ENCODE measurements around the gene SLC16A10. TPM values are rescaled to one million over a fixed set of nuclear protein-coding genes. Genes with fewer than 3 reads are reported as not detected.

SLC16A10 gene
- total RNA-seq, 4 donors from 2014 or later: 1.5 to 8.9 (median 4.2) TPM

DNA sequence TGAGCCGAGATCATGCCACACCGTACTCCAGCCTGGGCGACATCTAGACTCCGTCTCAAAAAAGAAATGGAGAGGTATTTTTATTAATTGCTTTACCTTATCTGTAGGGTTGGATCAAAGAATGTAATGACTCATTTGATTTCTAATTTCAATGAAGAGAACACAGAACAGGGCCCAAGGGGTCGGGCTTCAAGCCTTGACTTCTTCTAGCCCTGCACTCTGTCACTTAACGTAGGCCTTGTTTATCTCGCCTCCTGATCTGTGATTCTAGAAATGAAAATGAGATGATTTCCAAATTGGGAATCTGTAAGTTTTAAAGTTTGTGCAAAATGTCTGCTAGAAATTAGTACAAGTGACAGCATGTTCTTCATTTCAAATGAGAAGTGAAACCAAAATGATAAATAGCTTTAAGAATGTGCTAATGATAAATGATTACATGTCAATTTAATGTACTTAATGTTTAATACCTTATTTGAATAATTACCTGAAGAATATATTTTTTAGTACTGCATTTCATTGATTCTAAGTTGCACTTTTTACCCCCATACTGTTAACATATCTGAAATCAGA, 180.5 kb downstream of the SLC16A10 start:
- no peaks in the 10 kb centered on the region for H3K9me3 ChIP-seq
- in situ Hi-C loops (cut with MboI; ENCODE audit: low pct_ligation_motif_present in 1 of 4, low pct_unique_long_range_greater_than_20kb in 1 of 4, low sequenced_read_pairs in 3 of 4) (loop anchor here in 3 of 4 donors (25.0 kb wide), 4 partner anchors 219 to 769 kb away; partner anchors contain the start of genes REV3L (in 1 of the 3) and TRAF3IP2 (in 1 of the 3)), intact Hi-C loops (cut with DNase I; ENCODE audit: low total_unique reads) (no loop called here)
- DNase-seq: no peak
- no peaks in the 10 kb centered on the region for H3K4me1 ChIP-seq
- H3K27me3 ChIP-seq: no peaks in the 10 kb centered on the region
- no peak for TF ChIP-seq POLR2A (IDR thresholded peaks at IDR 0.05)
- TF ChIP-seq EP300 (IDR thresholded peaks at IDR 0.05; ENCODE audit: low read depth): no peak
- TF ChIP-seq POLR2AphosphoS5 (IDR thresholded peaks at IDR 0.05): no peak
- TF ChIP-seq, protein P1, sequence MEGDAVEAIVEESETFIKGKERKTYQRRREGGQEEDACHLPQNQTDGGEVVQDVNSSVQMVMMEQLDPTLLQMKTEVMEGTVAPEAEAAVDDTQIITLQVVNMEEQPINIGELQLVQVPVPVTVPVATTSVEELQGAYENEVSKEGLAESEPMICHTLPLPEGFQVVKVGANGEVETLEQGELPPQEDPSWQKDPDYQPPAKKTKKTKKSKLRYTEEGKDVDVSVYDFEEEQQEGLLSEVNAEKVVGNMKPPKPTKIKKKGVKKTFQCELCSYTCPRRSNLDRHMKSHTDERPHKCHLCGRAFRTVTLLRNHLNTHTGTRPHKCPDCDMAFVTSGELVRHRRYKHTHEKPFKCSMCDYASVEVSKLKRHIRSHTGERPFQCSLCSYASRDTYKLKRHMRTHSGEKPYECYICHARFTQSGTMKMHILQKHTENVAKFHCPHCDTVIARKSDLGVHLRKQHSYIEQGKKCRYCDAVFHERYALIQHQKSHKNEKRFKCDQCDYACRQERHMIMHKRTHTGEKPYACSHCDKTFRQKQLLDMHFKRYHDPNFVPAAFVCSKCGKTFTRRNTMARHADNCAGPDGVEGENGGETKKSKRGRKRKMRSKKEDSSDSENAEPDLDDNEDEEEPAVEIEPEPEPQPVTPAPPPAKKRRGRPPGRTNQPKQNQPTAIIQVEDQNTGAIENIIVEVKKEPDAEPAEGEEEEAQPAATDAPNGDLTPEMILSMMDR (IDR thresholded peaks at IDR 0.05): no peak
- H3K4me3 ChIP-seq: no peak overlapping the region
- WGBS, 2 donors (ENCODE audit: low coverage in 1 of 2): 89 to 90% methylated on average over 3 to 7 of the region's 7 CpGs
- peaks cover 0 to 13% (median 6%) of the 10 kb centered on the region in 4 donors for H3K36me3 ChIP-seq
- H3K27ac ChIP-seq: no peak overlapping the region

DNA sequence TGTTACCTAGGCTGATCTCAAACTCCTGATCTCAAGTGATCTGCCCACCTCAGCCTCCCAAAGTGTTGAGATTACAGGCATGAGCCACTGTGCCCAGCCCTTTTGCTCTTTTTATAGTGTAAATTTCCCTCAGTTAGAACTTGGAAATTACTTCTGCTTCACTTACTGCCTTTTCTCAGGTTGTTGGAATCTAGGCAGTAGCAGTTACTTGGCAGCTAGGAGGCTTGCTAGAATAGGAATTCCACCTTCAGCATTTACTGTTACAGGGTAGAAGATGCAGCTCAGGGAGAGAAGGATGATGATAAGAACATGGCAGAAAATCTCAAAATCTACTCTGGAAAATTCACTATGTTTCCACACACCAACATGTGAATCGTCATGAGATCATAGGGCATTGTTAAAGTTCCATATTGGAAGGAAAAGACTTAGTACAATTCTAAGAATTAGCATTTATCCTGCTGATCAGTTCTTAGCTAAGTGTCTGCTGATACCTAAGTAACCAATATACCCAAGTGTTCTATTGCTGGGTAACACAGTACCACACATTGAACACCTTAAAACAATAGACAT, 182.2 kb downstream of the SLC16A10 start:
- in situ Hi-C loops (cut with MboI; ENCODE audit: low pct_ligation_motif_present in 1 of 4, low pct_unique_long_range_greater_than_20kb in 1 of 4, low sequenced_read_pairs in 3 of 4): loop anchor here in 3 of 4 donors (25.0 kb wide), 4 partner anchors 218 to 768 kb away; partner anchors contain the start of genes REV3L (in 1 of the 3) and TRAF3IP2 (in 1 of the 3)
- no peak for DNase-seq
- peaks cover 3 to 7% of the 10 kb centered on the region in 2 donors for H3K9me3 ChIP-seq
- no peaks in the 10 kb centered on the region for H3K27me3 ChIP-seq
- TF ChIP-seq POLR2A (IDR thresholded peaks at IDR 0.05) (no peak), EP300 (IDR thresholded peaks at IDR 0.05; ENCODE audit: low read depth) (no peak), POLR2AphosphoS5 (IDR thresholded peaks at IDR 0.05) (no peak)
- TF ChIP-seq, protein P1 (IDR thresholded peaks at IDR 0.05): no peak
- H3K36me3 ChIP-seq: peaks cover 0 to 24% (median 11%) of the 10 kb centered on the region in 4 donors
- H3K4me1 ChIP-seq: no peaks in the 10 kb centered on the region
- intact Hi-C loops (cut with DNase I; ENCODE audit: low total_unique reads): no loop called here
- no peak overlapping the region for H3K27ac ChIP-seq
- 92 to 93% methylated on average over 1 of the region's 1 CpG for WGBS, 2 donors (ENCODE audit: low coverage in 1 of 2)
- no peak overlapping the region for H3K4me3 ChIP-seq

DNA sequence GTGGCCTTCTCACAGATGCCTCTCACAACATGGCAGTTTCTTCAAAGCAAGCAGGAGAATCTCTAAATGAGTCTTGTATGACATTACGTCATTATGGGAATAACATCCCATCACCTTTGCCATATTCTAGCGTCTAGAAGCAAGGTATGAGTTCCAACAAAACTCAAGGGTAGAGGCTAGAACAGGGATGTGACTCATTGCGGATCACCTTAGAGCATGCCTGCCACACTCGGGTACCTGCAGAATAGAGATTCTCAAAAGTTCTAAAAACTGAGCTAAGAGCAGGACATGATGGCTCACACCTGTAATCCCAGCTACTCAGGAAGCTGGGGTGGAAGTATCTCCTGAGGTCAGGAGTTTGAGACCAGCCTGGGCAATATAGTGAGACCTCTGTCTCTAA, 182.8 kb downstream of the SLC16A10 start:
- H3K27me3 ChIP-seq: no peaks in the 10 kb centered on the region
- TF ChIP-seq, protein P1 (IDR thresholded peaks at IDR 0.05): no peak
- H3K4me1 ChIP-seq: no peaks in the 10 kb centered on the region
- WGBS, 2 donors (ENCODE audit: low coverage in 1 of 2): 95 to 100% methylated on average over 4 of the region's 4 CpGs
- no peak overlapping the region for H3K27ac ChIP-seq
- peaks cover 9 to 11% of the 10 kb centered on the region in 2 donors for H3K9me3 ChIP-seq
- intact Hi-C loops (cut with DNase I; ENCODE audit: low total_unique reads) (no loop called here), in situ Hi-C loops (cut with MboI; ENCODE audit: low pct_ligation_motif_present in 1 of 4, low pct_unique_long_range_greater_than_20kb in 1 of 4, low sequenced_read_pairs in 3 of 4) (loop anchor here in 3 of 4 donors (25.0 kb wide), 4 partner anchors 217 to 767 kb away; partner anchors contain the start of genes REV3L (in 1 of the 3) and TRAF3IP2 (in 1 of the 3))
- H3K4me3 ChIP-seq: no peak overlapping the region
- H3K36me3 ChIP-seq: peaks cover 0 to 30% (median 13%) of the 10 kb centered on the region in 4 donors
- DNase-seq: no peak

DNA sequence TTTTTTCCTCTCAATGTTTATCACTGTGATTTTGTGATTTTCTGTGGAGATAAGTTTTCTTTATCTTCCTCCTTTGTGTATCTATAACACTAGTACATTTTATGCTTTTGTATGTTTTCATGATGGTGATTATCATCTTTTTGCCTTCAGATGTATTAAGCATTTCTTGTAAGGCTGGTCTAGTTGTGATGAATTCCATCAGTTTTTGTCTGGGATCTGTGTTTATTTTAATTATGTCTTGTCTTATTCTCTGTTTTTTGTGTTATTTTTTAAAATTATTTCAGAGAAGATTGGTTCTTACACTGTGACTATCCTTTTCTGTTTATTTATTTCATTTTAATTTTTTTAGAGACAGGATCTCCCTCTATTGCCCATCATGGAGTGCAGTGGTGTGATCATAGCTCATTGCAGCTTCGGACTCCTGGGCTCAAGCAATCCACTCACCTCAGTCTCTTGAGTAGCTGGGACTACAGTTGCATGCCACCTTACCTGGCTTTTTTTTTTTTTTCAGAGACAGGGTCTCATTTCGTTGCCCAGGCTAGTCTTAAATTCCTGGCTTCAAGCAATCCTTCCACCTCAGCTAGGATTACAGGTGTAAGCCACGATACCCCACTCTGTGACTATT, 187.4 kb downstream of the SLC16A10 start:
- Histone ChIP-seq H3K27me3 (no peaks in the 10 kb centered on the region), H3K9me3 (peaks cover 11 to 12% of the 10 kb centered on the region in 2 donors), H3K27ac (no peak overlapping the region), H3K4me1 (no peaks in the 10 kb centered on the region), H3K4me3 (no peak overlapping the region), H3K36me3 (peaks cover 0 to 52% (median 20%) of the 10 kb centered on the region in 4 donors)
- intact Hi-C loops (cut with DNase I; ENCODE audit: low total_unique reads) (no loop called here), in situ Hi-C loops (cut with MboI; ENCODE audit: low pct_ligation_motif_present in 1 of 4, low pct_unique_long_range_greater_than_20kb in 1 of 4, low sequenced_read_pairs in 3 of 4) (loop anchor here in 3 of 4 donors (25.0 kb wide), 4 partner anchors 213 to 763 kb away; partner anchors contain the start of genes REV3L (in 1 of the 3) and TRAF3IP2 (in 1 of the 3))
- DNase-seq: no peak
- 99 to 100% methylated on average over 2 to 3 of the region's 3 CpGs for WGBS, 2 donors (ENCODE audit: low coverage in 1 of 2)
- TF ChIP-seq POLR2A (IDR thresholded peaks at IDR 0.05): no peak
- TF ChIP-seq EP300 (IDR thresholded peaks at IDR 0.05; ENCODE audit: low read depth): no peak
- TF ChIP-seq, protein P1 (IDR thresholded peaks at IDR 0.05): no peak
- no peak for TF ChIP-seq POLR2AphosphoS5 (IDR thresholded peaks at IDR 0.05)
